ENCODE measurements around the gene BMAL1.

GRCh38 chr11:13386567-13386966 lies 109.0 kb downstream of the BMAL1 start:
- TF ChIP-seq CTCF (IDR thresholded peaks at IDR 0.05) (no peak), POLR2A (IDR thresholded peaks at IDR 0.05) (no peak)
